CD4-positive, alpha-beta T cell treated with Interleukin-2 at 100 ng/mL for 4 hours (primary cell): ENCODE results near the gene MXI1.
"Not testable (repeated sequence)": the region's sequence is repeated elsewhere in the genome, so short reads cannot be mapped to it uniquely, and the experiment has no call there.

Experiments
- DNase-seq: peaks from one replicate; pipeline ENCODE4 v3.0.0-alpha.2; 2020; ENCODE audit warnings: low spot score

MXI1 gene

DNA sequence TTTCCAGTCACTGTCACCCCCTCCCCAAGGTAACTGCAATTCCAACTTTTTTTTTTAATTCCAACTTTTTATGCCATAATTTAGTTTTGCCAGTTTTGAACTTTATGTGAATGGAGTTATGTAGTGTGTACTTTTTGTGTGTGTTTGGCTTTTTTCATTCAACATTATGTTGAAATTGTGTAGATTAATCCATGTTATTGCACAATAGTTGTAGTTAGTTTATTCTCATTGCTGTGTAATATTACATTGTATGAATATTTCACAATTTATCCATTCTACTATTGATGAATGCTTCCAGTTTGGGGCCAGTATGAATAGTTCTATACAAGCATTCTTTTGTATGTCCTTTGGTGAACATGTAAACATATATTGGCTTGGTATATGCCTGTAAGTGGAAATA is 32.5 kb downstream of the MXI1 start:
- no peak for DNase-seq

DNA sequence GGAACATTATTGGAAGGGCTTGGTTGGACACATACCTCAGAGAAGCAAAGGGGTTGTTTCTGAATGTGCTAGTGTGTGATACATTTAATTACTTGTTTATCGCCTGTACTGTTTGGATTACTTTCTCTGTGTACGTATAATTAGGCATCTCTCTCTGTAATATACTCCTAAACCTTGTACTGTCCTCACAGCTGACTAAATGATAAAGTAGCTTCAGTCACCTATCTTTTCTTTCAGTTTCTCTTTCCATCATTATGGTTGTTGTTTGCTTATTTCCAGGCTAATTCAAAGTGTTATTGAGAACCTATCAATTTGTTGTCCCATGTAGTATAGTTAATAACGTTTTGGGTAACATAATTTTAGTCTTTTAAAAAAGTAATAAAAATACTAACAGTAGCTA is 34.0 kb downstream of the MXI1 start:
- DNase-seq: peak; percentile 13

DNA sequence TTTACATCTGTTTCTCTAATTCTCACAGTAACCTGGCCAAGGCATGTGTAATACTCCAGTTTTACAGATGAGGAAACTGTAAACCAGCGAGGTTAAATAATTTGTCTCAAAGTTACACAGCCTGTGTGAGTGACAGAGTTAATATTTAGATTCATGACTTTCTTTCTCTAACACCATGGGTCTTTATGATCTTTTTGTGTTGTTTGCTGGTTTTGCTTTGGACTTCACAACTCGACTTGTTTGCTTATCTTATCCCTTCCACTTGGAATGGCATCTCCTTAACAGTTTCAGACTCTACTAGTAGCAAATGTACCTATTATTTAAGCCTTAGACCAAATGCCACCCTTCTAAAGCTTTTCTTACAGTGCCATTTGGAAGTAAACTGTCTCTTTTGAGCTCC is 34.4 kb downstream of the MXI1 start:
- DNase-seq: no peak

DNA sequence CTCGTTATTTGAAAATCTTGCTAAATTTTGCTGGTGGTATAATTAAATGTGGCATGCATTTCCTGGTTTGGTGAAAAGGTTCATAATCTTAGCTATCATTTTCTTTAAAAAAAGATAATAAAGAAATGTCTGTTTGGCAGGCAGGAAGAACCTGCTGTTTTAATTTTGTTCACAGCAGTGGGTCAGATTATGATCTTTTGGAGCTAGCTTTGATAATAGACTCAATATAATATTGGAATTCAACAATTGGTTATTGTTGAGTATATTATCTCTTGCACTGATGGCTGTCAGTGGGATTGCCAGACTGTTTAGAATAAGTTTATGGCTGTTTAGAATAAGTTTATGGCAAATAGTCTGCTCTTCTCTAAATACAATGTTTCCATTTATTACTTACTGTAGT is 35.1 kb downstream of the MXI1 start:
- no peak for DNase-seq

DNA sequence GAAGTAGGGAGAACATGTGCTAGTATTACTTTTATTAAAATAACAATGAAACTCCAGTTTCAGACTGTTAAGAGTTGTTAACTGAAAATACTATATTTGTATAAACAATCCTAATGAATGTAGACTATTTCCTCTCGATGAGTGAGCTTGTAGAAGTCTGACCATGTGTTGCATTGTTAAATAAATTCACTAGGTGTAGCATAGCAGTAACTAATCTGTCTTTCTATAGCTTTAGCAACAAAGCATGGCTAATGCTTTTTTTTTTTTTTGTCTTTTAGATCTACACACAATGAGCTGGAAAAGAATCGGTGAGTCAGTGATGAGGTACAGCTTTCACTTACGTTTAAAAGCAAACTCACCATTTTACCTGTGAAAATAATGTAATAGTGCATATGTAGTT is 37.1 kb downstream of the MXI1 start:
- DNase-seq: no peak

DNA sequence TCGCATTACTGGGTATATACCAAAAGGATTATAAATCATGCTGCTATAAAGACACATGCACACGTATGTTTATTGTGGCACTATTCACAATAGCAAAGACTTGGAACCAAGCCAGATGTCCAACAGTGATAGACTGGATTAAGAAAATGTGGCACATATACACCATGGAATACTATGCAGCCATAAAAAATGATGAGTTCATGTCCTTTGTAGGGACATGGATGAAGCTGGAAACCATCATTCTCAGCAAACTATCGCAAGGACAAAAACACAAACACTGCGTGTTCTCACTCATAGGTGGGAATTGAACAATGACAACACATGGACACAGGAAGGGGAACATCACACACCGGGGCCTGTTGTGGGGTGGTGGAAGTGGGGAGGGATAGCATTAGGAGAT is 40.4 kb downstream of the MXI1 start:
- not testable (repeated sequence) for DNase-seq

DNA sequence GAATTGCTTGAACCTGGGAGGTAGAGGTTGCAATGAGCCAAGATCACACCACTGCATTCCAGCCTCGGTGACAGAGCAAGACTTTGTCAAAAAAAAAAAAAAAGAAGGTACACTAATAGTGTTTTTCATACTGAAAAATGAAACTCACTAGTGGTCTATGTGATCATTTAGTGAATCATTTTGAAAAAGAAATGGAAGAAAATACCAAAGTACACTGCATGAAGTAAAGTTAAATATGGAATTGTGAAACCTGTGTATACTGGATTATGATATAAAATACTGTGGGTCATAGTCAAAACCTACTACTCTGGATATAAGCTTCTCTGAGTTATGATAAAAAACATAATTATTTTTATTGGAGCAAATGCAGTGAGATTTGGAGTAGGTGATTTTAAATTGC is 42.1 kb downstream of the MXI1 start:
- DNase-seq: not testable (repeated sequence)

DNA sequence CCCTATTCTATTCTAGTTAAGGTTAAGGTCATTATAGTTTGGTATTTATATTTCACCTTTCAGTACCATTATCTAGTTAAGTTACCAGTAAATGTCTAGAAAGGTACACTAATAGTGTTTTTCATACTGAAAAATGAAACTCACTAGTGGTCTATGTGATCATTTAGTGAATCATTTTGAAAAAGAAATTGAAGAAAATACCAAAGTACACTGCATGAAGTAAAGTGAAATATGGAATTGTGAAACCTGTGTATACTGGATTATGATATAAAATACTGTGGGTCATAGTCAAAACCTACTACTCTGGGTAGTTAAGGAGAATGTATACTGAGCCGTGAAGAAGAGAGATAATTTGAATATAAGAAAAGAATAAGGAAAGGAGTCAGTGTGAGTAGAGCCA is 44.0 kb downstream of the MXI1 start:
- not testable (repeated sequence) for DNase-seq

DNA sequence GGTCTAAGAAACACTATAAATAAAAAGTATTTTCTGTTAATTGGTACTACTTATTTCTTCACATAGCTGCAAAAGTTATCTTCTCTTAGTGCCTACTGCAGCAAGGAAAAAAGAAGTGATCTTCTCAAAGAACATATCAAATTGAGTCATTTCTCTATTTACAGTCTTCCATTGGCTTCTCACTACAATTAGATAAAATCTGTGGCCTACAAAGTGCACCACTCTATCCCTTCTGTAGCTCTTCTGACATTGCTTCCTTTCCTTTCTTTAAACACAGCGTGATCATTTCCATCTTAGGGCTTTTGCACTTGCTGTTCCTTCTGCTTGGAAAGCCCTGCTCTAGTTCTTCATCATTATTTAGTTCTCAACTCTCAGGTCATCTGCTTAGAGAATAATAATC is 44.7 kb downstream of the MXI1 start:
- no peak for DNase-seq

DNA sequence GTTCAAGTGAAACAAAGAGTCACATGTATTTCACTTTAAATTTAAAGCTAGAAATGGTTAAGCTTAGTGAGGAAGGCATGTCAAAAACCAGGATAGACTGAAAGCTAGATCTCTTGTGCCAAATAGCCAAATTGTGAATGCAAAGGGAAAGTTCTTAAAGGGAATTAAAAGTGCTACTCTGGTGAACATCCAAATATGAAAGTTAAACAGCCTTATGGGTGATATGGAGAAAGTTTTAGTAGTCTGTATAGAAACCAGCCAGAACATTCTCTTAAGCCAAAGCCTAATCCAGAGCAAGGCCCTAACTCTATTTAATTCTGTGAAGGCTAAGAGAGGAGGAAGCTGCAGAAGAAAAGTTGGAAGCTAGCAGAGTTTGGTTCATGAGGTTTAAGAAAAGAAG is 47.1 kb downstream of the MXI1 start:
- DNase-seq: no peak

DNA sequence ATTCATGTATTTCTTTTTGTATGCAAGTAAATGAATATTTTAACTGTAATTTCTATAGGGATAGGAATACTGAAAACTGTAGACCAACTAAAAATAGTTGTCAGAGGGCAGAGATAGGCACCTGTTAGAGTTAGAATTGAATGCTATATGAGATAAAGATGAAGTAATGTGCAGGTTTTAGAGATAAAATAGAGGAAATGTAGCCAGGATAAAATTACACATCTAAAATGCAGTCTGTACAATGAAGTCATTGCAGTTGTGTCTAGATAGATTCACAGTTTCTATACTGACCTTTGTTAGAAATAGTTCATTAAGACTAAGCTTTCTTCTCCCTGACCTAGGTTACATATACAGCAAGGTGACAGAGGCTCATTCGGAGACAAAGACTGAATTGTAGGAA is 51.1 kb downstream of the MXI1 start:
- no peak for DNase-seq

DNA sequence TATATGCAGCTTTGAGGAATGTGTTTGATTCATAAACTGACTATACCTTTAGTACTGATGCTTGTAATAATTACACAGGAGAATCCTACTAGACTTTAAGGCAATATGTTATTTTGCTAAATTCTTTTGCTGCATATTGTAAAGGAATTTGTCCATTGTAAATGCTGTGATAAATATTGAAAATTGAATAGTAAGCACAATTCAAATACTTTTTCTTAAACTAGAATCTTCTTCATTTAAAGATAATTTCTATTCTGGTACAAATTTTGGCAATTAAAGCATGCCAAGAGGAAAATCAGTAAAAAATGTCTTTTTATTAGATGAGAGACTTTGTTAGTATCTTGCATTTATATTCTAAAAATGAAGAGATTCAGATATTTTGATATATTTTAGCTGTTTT is 51.9 kb downstream of the MXI1 start:
- no peak for DNase-seq

DNA sequence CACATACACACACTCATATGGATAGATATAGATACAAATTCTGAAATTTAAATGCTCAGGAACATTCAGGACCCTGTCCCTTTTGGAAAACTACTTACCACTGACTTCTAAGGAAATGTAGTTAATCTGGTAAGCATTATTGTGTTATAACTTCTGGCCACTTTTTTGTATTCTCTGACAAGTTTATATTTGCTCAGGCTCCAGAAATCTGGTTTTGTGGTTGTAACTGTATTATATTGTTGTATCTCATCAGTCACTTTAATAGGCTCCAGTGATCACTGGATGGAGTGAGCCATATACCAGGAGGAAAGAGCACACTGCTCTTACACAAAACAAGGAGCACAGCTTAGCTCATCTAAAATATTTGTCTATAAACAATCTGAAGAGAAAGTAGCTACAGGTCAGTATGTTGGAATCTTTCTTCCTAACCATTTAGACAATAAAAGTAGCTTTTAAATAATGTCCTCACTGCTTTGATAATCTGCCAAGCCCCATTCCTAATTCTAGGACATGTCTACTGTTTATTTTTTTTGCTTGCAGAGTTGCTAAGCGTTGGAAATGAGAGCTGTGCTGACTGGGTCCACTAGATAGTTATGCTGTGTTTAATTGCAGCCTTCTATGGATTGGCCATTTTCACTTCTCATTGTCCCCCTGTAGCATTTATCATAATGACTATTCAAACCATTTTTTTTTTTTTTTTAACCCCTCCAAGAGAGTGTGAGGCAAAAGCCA is 53.5 kb downstream of the MXI1 start:
- DNase-seq: no peak

DNA sequence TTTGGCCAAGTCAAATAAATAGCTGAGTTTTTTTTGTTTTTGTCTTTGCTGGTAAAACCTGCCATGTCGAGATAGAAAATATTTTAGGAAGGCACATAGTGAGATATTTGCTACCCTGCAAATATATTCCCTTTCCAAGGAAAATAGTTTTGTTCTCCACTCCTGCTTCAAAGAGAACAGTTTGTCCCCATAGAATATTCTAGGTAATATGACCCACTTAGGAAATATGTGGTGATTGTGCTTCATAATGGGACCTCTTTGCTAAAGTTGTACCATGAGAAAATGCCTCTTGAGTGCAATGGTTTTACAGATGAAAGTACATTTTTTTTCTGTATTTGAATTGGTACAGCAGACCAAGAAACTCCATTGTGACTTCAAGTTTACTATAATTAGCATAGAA is 55.8 kb downstream of the MXI1 start:
- no peak for DNase-seq

DNA sequence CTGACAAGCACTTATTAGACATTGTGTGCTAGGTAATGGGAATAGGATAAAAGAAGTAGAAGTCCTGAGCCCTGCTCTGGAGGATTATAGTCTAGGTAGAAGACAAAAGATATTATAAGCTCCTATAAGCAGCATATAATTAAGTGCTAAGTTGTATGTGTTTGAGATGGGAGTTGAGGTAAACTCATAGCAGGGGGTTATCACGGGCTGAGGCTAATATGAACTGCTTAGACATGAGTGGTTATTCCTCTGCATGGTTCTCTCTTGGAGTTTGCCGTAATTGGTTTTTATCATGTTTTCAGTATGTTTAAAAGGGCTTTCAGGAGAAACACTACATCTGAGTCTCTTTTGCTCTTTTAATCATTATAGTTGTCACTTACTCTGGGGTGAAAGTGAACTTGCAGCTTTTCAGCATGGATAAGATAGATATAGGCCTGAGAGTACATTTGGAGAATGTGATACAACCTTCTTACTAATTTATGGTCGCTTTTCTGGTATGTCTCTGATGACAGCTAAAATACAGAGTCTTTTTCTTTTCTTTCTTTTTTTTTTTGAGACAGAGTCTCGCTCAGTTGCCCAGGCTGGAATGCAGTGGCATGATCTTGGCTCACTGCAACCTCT is 58.3 kb downstream of the MXI1 start:
- DNase-seq: no peak

DNA sequence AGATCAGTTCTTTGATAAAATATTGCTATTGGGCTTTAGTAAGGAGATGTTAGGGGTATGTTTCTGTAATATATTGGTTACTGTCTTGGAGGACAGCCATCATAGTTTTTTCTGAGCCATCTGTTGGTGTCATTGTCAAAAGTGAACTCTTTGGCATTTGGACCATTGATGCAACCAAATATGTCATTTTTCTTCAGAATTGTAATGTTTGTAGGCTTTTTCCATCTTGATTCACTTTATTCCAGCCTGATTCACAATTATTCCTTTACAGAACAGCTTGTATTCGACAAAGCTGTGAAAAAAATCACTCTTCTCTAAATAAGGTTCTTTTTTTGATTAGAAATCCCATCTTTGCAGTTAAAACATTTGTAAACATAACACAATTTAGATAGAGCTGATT is 59.9 kb downstream of the MXI1 start:
- no peak for DNase-seq

DNA sequence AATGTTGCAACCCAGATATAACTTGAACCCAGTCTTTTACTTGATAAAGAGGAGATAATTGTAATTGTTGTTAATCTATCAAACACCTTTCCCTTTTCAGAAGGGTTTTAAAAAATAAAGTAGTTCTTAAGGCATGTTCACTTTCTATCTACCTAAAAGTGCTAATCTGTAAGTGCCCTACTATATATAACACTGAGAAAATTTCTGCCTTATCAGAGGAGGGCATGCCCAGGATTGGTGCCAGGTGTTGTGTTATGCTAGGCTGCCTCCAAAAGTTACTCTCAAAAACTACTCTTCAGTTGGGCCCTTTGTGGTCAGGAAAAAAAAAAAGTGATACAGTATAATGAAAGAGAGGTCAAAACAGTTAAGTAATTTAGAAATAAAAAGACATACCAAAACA is 61.0 kb downstream of the MXI1 start:
- no peak for DNase-seq

DNA sequence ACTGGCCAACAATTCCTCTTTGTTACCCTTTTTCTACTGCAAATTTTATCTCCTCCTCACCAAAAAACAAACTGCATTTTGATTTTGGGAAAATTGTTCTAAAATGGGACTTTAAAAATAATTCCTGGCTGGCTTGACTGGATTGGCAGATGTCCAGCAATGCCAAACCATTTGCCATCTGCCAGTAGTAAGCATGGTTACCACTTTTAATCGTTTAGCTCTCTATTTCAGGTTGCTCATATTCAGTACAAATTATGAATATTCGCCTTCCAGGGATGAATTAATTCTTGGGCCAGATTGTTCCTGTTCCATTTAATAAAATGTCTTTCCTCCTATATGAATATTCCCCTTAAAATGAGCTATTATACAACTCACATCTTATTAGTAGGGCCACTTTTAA is 61.6 kb downstream of the MXI1 start:
- DNase-seq: no peak

DNA sequence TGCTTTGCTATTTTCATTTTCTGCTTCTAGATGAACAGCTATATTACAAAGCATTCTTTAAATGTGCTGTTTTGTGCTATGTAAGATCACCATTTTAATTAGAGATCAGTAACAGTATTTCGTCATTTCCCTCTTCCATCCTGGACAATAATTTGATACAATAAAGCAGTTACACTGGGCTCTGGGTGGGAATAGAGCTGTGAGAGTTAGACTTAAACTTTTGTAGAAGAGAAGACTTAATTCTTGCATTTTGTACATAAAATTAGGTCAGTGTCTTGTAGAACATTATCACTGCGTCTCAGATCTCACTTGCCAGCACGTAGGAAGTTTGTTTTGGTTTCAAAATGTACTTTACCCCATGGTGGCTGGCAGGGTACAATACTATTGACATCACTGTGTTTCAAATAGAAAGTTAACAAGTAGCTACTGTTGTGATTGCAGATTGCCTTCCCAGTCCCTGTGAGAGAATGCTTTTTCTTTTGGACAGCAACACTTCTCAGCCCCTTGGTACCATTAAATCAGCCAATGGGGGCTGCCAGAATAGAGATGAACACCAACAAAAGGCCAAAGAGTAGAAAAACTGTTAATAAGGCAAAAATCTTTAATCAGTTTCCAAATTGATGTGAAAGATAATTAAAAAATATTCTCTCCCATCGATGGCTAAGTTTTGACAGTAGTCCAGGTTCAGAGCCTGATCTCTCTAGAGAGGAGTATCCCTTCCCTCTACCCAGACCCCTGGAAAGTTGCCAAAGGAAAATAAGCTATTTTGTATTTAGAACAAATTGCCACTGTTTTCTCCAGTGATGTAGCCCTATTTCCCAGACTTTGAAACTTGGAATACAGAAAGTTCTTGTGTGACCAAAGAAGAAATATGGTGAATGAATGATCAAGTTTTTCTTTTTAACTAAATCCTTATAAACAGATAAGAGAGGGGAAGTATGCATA is 62.2 kb downstream of the MXI1 start:
- DNase-seq: peak; percentile 18

DNA sequence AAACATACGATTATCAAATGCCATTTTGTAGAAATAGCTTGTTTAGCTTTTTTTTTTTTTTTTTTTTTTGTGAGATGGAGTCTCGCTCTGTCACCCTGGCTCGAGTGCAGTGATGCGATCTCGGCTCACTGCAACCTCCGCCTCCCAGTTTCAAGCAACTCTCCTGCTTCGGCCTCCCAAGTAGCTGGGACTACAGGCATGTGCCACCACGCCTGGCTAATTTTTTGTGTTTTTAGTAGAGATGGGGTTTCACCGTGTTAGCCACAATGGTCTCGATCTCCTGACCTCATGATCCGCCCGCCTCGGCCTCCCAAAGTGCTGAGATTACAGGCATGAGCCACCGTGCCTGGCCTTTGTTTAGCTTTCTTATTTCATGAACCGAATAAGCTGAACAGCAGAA is 65.6 kb downstream of the MXI1 start:
- DNase-seq: not testable (repeated sequence)

DNA sequence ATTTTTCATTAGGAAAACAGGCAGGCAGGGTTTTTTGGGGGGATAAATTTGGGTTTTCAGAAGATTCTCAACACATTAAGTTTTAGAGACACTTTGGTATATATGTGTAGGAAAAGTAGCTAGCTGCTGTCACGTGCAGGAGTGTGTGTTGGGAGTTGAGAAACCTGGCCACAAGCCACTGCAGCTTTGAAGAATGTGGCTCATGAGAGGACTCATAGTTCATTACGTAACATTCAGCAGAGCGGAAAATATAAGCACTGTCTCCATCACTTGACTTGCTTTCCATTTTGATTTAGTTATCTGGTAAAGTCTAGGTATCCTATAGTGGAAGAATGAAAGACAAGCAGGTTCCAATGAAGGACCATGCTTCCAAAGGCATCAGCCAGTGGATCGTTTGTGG is 66.1 kb downstream of the MXI1 start:
- peak; percentile 26 for DNase-seq

DNA sequence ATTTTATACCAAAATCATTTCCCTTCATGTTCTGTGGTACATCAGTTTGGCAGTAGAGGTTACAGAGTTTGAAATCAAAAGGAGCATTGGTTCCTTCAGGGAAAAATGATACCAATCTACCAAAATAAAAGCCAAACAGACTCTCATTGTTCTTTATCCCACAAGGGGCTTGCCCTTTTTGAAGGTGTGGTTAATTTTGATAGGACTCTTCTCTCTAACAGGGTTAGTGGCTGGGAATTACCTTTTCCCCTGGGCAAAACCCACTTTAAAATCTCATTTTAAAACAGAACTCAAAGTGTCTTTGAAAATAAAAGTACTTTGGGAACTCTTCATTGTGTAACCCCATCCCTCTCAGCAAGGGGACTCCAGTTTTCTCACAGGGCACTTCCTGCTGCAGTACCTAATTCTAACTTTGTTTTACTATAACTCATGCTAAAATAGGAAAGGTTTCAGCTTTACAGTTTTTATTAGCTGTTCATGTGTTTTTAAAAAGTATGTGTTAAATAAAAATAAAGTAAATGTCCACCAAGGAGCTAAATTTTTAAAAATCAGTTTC is 66.7 kb downstream of the MXI1 start:
- DNase-seq: no peak

DNA sequence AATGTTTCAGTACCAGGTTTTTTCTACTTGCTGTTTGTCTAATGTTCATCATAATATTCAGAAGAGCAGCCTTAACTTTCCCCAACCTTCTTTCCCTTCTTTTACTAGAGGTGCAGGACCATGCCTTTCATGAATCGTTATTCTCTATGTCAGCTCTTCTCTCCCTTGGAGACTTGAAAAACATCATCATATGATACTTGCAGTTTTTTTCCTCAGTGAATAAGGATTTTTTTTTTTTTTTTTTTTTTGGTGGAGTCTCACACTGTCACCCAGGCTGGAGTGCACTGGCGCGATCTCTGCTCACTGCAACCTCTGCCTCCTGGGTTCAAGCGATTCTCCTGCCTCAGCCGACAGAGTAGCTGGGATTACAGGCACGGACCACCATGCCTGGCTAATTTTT is 67.2 kb downstream of the MXI1 start:
- DNase-seq: no peak
